Fibroblast of skin of right biceps (primary cell): ENCODE measurements around the gene LSM5.
"Not testable (repeated sequence)": the region's sequence is repeated elsewhere in the genome, so short reads cannot be mapped to it uniquely, and the experiment has no call there.

Experiments
- DNase-seq: peaks from one replicate; pipeline ENCODE4 v3.0.0-alpha.2; 2013

Gene LSM5

DNA sequence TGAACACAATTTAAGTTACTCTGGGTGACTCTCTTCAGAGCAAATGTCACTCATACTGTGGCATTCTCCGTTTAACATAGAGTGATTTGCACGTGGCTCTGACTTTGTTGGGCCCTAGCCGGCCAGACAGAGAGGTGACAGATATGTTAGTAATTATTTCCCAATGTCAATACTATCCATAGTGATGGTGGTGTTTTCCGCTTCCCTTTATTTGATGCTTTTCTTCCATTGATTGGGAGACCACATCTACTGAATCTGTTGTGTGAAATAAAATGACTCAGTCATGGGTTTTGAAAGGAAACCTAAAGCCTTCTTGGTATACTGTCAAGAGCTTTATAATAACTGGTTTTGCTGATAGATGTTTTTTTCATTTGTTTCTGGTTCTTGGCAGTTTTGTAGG, 12.5 kb upstream of the LSM5 start:
- DNase-seq: no peak

DNA sequence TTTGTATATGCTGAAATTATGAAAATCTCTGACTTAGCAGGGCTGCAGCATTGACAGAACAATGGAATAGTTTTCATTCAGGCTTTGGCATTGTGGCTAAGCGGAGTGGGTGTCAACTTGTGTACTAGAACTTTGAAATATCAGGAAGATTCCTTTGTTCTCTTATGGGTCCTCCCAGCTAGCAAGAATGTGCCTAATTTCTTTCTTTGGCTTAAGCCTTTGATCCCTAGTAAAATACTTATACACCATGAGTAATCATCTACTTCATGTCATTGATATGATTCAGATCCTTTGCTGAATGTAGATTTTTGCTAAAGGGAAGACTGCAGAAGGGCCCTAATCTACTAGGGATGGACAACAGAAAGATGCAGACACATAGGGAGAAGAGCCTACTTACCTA, 11.3 kb upstream of the LSM5 start:
- peak; percentile 85 for DNase-seq

DNA sequence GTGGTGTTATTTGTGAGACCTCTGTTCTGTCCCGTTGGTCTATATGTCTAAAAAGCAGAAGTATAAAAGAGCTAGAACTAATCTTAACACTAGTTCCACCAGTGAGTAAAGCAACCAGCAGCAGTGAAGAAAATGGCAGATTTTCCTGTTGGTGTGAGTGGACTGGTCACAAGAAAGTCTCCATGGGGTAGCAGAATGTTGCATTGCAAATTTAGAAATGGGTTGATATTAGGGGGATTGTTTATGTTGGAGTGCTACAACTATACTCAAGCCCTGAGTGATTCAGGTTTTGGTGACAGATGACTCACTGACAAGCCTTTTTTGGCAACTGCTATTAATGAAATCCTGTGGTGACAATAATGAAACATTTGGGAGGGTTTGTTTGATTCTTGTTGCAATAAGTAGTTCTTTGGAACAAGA, 10.8 kb upstream of the LSM5 start:
- peak; percentile 87 for DNase-seq

DNA sequence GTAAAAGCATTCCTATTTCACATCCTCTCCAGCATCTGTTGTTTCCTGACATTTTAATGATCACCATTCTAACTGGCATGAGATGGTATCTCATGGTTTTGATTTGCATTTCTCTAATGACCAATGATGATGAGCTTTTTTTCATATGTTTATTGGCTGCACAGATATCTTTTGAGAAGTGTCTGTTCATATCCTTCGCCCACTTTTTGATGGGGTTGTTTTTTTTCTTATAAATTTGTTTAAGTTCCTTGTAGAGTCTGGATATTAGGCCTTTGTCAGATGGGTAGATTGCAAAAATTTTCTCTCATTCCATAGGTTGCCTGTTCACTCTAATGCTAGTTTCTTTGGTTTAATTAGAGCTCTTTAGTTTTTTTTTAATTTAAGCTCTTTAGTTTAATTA, 10.0 kb upstream of the LSM5 start:
- DNase-seq: not testable (repeated sequence)

DNA sequence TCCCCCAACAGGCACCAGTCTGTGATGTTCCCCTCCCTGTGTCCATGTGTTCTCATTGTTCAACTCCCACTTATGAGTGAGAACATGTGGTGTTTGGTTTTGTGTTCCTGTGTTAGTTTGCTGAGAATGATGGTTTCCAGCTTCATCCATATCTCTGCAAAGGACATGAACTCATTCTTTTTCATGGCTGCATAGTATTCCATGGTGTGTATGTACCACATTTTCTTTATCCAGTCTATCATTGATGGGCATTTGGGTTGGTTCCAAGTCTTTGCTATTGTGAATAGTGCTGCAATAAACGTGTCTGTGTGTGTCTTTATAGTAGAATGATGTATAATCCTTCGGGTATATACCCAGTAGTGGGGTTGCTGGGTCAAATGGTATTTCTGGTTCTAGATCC, 9.6 kb upstream of the LSM5 start:
- DNase-seq: not testable (repeated sequence)

DNA sequence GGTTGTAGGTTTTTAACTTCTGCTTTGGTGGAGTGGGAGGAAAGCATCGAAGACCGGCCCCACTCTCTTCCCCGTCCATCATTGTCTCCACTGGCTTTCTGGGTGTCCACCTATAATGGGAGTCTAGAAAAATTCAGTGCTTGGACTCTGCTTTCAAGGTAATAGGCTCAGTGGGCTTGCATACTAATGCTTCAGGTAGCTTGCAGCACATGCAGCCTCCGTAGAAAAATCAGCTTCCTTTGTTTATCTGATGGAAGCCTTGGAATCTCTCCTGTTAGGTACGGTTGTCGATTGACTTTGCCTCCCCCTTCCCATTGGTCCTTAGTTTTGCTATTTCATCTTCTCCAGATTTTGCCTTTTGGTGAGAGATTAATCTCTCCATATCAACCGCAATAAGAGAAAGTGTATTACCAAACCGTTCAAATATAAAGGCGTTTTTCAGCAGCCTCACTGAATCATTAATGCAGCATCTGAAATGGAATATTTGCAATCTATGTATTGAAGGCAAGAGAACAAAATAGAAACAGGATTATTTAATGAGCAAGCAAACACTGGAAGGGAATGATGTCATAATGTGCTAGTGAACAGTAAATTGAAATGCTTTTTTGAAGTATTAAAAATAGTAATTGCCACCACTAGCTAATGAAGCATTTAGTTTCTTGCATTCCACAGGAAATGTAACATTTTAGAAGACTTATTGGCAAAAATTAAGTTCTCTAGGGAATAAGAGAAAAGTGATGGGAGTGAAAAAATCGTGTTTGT, 6.1 kb upstream of the LSM5 start:
- no peak for DNase-seq

DNA sequence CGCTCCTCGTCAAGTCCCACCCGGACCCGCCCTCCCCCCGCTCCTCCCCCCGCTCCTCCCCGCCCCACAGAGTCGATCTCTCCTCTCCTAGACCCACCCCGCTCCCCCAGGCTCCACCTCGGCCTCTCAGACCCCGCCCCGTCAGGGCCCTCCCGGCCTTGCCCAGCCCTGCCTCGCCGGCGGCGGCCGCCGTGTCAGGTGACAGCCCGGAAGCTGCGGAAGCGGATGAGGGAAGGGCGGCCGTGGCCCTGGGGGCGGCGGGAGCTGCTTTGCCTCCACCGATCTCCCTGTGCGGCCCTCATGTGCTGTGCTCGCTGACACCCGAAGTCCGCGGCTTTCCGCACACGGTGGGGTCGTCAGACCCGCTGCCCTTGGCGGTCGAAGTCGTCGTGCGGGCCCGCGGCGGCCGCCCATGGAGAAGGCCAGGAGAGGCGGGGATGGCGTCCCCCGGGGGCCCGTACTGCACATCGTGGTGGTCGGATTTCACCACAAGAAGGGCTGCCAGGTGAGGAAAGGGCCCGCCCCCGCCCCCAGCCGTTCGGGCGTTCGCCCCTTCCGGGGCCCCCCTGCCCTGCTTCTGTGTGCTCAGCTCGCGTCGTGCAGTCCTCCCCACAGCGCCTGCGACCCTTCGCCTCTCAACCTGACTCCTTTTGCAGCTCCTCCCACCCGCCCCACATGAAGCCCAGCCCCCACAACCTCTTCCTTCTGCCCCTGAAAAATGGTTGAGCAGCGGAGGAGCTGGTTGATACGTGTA, 5.3 kb upstream of the LSM5 start, which contains the start of gene AVL9:
Gene AVL9, plus strand, starts transcription at position 192 of the 754 bp plus-strand sequence. Its CDS starts 221 bp downstream, at position 413.
- peak; percentile 97 for DNase-seq

DNA sequence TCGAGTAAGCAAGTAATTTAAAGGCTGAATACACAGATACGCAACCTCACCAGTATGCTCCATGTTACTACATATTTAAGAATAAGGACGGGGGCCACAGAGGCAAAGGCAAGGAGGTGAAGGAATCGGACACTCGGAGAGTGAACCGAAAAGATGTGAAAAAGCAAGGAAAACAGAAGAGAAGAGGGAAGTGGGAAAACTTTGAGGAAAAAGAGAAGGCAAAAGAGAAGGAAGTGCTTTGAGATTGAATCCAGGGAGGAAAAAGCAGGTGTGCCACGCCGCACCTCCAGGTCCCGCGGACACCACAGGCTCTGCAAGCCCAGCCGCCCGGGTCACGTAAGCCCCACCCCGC, 4.7 kb upstream of the LSM5 start:
- DNase-seq: no peak

DNA sequence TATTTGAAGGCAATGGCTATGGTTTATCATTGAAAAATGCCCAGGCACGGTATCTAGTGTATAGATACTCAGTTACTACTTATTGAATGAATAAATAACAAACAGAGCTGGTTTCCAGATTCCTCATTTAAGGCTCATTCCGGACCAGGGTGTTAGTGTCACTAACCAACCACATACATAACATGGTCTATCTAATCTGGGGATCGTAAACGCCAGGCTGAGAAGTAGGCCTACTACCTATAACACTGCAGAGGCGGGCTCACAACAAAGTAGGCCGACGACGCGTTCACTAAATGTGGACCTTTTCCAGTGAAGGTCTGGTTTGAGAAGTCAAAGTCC, 423 bp downstream of the LSM5 start:
- no peak for DNase-seq

DNA sequence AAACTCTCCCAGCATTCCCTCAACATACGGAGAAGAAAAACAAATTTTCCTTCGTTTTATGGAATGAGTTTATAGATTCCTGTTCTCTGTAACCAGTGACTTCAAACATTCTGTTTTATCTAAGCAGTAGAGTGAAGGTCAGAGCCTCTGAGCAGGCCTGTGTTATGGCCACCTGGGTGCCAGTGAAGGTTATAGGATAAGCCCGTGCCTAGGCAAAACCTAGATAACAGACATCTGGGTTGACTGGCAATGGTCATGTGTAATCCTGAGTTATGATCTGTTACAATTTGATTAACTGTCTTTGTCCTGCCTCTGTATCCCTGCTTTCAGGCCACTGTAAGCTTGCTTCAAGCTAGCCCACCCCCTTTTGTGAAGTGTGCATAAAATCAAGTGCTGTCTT, 8.3 kb downstream of the LSM5 start:
- DNase-seq: no peak

DNA sequence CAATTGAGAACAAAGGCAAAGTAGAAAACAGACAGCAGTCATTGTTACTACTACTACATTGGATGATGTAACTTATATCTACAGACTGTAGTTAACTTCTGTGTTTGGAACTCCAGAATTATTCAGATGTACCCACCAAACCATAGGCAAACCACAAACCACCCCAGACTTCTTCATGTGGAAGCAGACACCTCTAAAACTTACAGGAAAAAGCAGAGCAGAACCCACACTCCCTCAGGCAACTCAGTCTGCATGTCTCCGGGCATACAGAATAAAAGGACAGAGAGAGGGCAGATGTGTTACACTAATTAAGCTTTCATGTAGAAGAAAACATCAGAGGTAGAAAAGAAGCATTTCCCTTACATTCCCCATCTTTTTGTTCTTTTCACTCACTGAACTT, 9.0 kb downstream of the LSM5 start:
- DNase-seq: no peak

DNA sequence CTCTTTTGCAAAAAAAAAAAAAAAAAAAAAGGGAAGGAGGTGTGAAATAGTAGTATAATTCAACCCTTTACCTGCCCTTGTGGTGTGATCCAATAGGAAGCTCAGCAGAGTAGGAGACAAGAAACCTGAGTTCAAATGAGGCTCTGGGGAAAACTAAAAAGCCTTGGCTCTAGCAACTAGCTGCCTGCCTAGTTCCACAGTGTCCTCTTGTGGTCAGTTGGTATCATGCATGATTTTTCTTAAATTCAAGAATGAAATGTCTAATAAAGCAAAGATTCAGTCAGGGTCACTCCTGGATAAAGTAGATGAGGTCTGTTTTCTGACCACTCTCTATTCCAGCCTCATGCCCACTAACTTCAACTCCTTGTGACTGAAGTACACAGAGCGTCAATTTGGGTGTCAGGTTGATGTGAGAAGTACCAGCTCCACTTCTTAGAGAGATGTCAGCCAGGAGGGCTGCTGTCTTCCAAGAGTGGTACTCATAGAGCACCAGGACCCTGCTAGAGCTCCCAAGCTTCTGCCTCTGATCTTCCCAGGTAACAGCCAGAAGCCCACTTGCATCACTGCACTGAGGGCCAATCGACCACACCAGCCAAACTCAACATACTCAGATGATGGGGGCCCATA, 10.5 kb downstream of the LSM5 start:
- peak; percentile 29 for DNase-seq

DNA sequence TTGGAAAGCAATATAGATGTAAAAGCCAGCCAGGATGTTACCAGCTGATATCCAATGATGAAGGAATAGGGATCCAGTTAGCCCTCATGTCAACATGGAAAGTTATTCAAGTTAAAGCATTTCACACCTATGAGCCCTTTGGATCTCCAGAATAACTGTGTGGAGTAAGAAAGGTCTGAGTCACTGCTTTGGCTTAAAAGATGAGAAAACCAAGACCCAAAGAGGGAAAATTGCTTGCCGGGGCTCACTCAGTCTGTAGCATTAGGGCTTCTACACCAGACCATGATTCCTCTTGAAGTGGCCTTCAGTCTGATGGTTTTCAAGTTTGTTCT, 12.6 kb downstream of the LSM5 start:
- no peak for DNase-seq

DNA sequence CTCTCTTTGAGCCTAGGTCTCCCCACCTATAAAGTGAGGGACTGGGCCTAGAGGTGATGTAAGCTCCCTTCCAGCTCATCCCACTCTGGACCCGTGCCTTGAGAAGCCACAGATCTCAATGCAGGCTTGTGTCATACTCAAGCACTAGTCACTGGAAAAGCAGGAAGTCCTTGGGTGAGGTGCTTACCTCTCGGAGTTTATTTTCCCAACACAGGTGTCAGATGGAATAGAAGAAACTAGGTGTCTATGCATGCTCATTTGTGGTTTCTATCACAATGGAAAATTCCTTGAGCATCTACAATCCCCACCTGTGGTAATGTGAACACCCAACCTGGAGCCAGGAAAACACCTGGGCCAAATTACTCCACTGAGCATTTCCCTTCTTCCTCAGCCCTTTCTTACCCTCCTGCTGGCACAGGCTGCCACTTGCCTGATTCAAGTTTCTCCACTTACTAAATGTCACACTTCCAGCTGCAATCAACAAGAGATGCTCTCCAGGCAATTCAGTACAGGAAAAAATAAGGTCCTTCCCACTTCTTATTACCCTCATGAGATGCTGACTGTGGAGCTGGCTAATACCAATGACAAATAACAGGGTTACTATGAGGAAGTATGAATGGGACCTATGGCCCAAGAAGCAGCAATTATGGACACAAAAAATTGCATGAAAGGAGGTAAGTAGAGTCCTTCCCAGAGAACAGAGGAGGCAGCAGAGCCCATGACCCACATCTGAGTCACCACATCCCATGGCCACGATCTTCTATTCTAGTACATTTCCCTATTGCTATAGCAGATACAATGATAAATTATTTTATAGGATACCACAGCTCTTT, 13.1 kb downstream of the LSM5 start:
- DNase-seq: no peak

DNA sequence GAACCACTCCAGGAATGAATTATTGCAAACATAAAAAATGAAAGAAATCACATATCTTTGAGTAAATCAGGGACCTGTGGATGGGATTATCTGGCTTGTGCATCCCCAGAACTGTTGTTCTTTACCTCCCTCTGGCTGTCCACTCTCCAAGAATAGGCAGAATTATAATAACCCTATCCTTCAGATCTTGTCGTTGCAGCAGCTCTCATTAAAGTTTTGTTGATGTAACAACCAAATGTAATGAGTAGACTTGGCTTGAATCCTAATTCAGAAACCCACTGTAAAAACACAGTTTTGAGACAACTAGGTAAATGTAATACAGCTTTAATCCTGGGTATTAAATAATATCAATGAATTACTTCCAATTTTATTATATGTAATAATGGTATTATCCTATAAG, 16.2 kb downstream of the LSM5 start:
- no peak for DNase-seq

DNA sequence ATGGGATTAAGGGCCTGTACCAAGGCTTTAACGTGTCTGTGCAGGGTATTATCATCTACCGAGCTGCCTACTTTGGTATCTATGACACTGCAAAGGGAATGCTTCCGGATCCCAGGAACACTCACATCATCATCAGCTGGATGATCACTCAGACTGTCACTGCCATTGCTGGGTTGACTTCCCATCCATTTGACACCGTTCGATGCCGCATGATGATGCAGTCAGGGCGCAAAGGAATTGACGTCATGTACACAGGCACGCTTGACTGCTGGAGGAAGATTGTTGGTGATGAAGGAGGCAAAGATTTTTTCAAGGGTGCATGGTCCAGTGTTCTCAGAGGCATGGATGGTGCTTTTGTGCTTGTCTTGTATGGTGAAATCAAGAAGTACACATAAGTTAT, 18.2 kb downstream of the LSM5 start:
- DNase-seq: no peak

DNA sequence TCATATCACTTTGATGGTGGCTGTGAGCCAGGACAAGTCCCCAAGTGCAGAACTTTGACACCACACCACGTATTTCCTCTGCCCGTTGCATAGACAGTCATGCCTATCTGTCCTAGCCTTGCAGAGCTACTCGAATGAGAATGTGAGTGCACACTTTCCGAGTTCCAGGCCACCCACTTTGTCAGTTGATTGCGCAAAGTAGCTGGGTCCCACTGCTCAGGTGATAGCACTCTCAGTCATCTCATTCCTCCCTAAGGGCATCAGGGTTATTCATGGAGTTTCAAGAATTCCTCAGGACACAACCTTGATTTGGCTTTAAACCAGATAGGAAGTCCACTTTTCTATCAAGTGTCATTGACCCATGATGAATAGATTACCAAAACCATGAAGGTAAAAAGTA, 19.3 kb downstream of the LSM5 start:
- no peak for DNase-seq

DNA sequence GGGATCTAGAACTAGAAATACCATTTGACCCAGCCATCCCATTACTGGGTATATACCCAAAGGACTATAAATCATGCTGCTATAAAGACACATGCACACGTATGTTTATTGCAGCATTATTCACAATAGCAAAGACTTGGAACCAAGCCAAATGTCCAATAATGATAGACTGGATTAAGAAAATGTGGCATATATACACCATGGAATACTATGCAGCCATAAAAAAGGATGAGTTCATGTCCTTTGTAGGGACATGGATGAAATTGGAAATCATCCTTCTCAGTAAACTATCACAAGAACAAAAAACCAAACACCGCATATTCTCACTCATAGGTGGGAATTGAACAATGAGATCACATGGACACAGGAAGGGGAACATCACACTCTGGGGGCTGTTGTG, 20.2 kb downstream of the LSM5 start:
- DNase-seq: not testable (repeated sequence)

DNA sequence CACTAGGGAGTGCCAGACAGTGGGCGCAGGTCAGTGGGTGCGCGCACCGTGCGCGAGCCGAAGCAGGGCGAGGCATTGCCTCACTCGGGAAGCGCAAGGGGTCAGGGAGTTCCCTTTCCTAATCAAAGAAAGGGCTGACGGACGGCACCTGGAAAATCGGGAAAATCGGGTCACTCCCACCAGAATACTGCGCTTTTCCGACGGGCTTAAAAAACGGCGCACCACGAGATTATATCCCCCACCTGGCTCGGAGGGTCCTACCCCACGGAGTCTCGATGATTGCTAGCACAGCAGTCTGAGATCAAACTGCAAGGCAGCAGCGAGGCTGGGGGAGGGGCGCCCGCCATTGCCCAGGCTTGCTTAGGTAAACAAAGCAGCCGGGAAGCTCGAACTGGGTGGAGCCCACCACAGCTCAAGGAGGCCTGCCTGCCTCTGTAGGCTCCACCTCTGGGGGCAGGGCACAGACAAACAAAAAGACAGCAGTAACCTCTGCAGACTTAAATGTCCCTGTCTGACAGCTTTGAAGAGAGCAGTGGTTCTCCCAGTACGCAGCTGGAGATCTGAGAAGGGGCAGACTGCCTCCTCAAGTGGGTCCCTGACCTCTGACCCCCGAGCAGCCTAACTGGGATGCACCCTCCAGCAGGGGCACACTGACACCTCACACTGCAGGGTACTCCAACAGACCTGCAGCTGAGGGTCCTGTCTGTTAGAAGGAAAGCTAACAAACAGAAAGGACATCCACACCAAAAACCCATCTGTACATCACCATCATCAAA, 25.4 kb downstream of the LSM5 start:
- DNase-seq: not testable (repeated sequence)

DNA sequence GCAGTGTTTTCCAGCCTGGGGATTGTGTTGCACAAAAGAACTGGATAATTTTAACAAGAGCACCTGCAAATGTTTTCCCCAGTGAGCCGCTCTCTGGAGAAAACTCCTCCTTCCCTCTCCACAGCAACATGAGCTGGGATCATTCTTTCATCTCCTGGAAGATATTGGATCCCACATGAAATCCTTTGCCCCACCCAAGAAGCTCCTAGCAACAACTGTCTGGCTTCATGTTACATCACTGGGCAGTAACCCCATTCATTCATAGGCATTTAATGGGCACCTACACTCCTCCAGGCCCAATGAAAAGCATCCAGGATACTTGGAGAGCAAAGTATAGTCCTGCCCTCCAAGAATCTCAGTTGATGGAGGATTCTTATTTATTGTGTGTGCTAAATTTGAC, 27.2 kb downstream of the LSM5 start:
- DNase-seq: no peak

DNA sequence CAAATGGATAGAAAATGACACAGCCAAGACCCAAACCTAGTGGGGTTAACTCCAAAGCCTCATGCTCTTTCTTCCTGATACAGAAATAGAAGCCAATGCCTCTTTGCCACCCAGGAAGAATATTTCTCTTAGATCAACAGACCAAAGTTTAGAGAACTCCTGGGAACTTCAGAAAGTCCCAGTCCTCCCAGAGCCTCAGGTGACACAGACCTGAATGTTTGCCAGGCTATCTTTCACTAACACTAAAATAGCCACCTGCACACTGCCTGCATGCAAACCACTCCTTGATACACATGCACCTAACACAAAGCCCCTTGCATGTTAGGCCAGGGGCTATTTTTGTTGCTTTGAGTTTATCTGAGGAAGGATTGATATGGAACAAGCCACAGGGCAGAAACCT, 27.7 kb downstream of the LSM5 start:
- no peak for DNase-seq

DNA sequence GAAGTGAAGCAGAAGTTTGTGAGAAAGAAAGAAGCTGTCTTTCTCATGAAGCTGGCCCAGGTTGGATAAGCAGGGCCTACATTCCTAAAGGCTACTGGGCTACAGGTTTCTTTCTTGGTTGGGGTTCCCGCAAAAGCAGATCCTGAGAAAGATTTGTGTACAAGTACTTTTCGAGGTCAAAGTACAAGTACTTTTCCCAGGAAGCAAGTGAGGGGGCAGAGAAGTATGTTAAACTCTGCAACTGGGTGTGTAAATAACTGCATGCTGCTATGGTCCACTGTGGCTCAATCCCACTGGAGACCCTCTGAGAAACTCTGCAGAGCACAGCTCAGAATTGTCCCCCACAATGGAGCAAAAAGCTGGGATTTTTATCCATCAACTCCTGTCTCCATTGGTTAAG, 28.7 kb downstream of the LSM5 start:
- DNase-seq: no peak

DNA sequence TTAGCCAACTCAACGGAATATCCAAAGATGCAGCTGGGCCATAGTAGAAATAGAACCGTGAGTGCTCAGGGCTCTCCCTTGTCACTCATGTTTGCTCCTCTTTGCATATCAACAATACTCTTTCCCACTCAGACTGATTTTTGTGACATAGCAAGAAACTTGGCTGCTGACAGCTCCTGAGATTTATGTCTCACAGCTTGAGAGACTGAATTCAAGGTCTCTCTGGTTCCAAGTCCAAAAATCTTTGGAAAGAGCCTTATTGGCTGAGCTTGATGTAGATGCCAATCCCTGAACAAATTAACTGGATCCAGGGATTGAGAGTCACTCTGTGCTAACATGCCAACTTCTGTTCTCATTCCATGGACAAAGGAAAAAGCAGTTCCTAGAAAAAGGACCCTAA, 30.4 kb downstream of the LSM5 start:
- DNase-seq: no peak
